GM12878 (cell line): ENCODE data around the gene SLX4. TPM values are rescaled to one million over a fixed set of nuclear protein-coding genes. Genes with fewer than 3 reads are reported as not detected.
A peak's percentile ranks its signal among the peaks of the same experiment; 100 is the strongest.

ENCODE experiments used
- CEBPB ChIP-seq, 2 experiments: fragments of 150-350 bp in 1 of 2; IDR thresholded peaks; 2 replicates each; pipeline ENCODE4 v1.6.1; 2012 to 2014; ENCODE audit warnings: low read depth in 2 of 2, low read length in 2 of 2, borderline replicate concordance in 1 of 2, inconsistent platforms in 1 of 2
- CREM ChIP-seq: IDR thresholded peaks from 2 replicates; pipeline ENCODE4 v1.6.1; 2014; ENCODE audit warnings: antibody characterized with exemption, low read depth
- EED ChIP-seq: sonication (generic); IDR thresholded peaks from 2 replicates; pipeline ENCODE4 v1.6.1; 2016; ENCODE audit warnings: antibody characterized with exemption, low read depth
- EGR1 ChIP-seq, 2 experiments: IDR thresholded peaks; 1 replicate in 1 of 2; 2 replicates in 1 of 2; pipeline ENCODE4 v1.6.1; 2011 to 2012; ENCODE audit warnings: low read depth in 2 of 2, low read length in 2 of 2, borderline replicate concordance in 1 of 2, mild to moderate bottlenecking in 1 of 2, moderate library complexity in 1 of 2
- ETV6 ChIP-seq, 2 experiments: fragments of 450-650 bp in 1 of 2; IDR thresholded peaks in 1 of 2; conservative IDR thresholded peaks in 1 of 2; 2 replicates each; pipeline ENCODE4 v1.6.1; 2014; ENCODE audit warnings: antibody characterized with exemption in 1 of 2, borderline replicate concordance in 1 of 2, low read depth in 1 of 2, mild to moderate bottlenecking in 1 of 2, moderate library complexity in 1 of 2
- GATAD2B ChIP-seq: fragments of 450-650 bp; conservative IDR thresholded peaks from 2 replicates; pipeline ENCODE4 v1.6.1; 2017; ENCODE audit warnings: low read depth, mild to moderate bottlenecking, moderate library complexity
- IKZF1 ChIP-seq: fragments of 450-650 bp; conservative IDR thresholded peaks from 2 replicates; pipeline ENCODE4 v1.6.1; 2017; ENCODE audit warnings: antibody characterized with exemption, mild to moderate bottlenecking
- IKZF2 ChIP-seq, 2 experiments: fragments of 450-650 bp; IDR thresholded peaks; 2 replicates each; pipeline ENCODE4 v1.6.1; 2017; ENCODE audit warnings: mild to moderate bottlenecking in 2 of 2, moderate library complexity in 2 of 2
- KDM1A ChIP-seq: fragments of 200-600 bp; sonication (generic); IDR thresholded peaks from 2 replicates; pipeline ENCODE4 v1.6.1; 2016; ENCODE audit warnings: borderline replicate concordance
- LARP7 ChIP-seq: fragments of 450-650 bp; IDR thresholded peaks from 2 replicates; pipeline ENCODE4 v1.6.1; 2017; ENCODE audit warnings: mild to moderate bottlenecking
- MEF2B ChIP-seq: fragments of 450-650 bp; IDR thresholded peaks from 2 replicates; pipeline ENCODE4 v1.6.1; 2018; ENCODE audit warnings: mild to moderate bottlenecking, moderate library complexity; ENCODE audit not compliant: partially characterized antibody, poor library complexity, severe bottlenecking
- MYC ChIP-seq: IDR thresholded peaks from 2 replicates; pipeline ENCODE4 v1.6.1; 2011; ENCODE audit warnings: mild to moderate bottlenecking, low read length, moderate library complexity, inconsistent platforms; ENCODE audit not compliant: insufficient read depth, insufficient replicate concordance, insufficient read length, severe bottlenecking
- NBN ChIP-seq: fragments of 450-650 bp; IDR thresholded peaks from 2 replicates; pipeline ENCODE4 v1.6.1; 2016
- PAX5 ChIP-seq: IDR thresholded peaks from 2 replicates; pipeline ENCODE4 v1.6.1; 2011; ENCODE audit warnings: low read depth, low read length, borderline replicate concordance
- POLR2AphosphoS5 ChIP-seq: IDR thresholded peaks from 2 replicates; pipeline ENCODE4 v1.6.1; 2011; ENCODE audit warnings: mild to moderate bottlenecking, low read length, inconsistent platforms
- RB1 ChIP-seq: fragments of 450-650 bp; formaldehyde crosslinking; IDR thresholded peaks from 2 replicates; pipeline ENCODE4 v1.6.1; 2017; ENCODE audit warnings: mild to moderate bottlenecking, borderline replicate concordance
- SMARCA5 ChIP-seq: fragments of 450-650 bp; IDR thresholded peaks from 2 replicates; pipeline ENCODE4 v1.6.1; 2017; ENCODE audit warnings: mild to moderate bottlenecking
- SMC3 ChIP-seq: IDR thresholded peaks from 2 replicates; pipeline ENCODE4 v1.6.1; 2011; ENCODE audit warnings: low read length, improper control_type of control experiment, borderline replicate concordance
- SP1 ChIP-seq: IDR thresholded peaks from one replicate; pipeline ENCODE4 v1.6.1; 2011; ENCODE audit warnings: low read depth, low read length
- SRF ChIP-seq, 2 experiments: IDR thresholded peaks; 2 replicates each; pipeline ENCODE4 v1.6.1; 2011; ENCODE audit warnings: low read depth in 2 of 2, low read length in 2 of 2, mild to moderate bottlenecking in 1 of 2, moderate library complexity in 1 of 2
- TAF1 ChIP-seq: IDR thresholded peaks from 2 replicates; pipeline ENCODE4 v1.6.1; 2011; ENCODE audit warnings: mild to moderate bottlenecking, low read depth, low read length, borderline replicate concordance
- ZNF217 ChIP-seq: fragments of 450-650 bp; IDR thresholded peaks from 2 replicates; pipeline ENCODE4 v1.6.1; 2017; ENCODE audit warnings: antibody characterized with exemption, mild to moderate bottlenecking
- ZNF274 ChIP-seq: IDR thresholded peaks from one replicate; pipeline ENCODE4 v1.8.0; 2011; ENCODE audit not compliant: insufficient read length, insufficient read depth
- polyA plus RNA-seq, 11 experiments: library from polyadenylated mRNA; depleted of rRNA in 4 of 11; unstranded in 6 of 11; stranded (reverse) in 5 of 11; fragments of >200 nt; fragmentation: Nextera tagmentation in 4 of 11; fragmentation: Illumina TruSeq in 1 of 11; extraction: Ambion mirVana in 4 of 11; extraction: Trizol in 1 of 11; gene quantifications; 1 replicate in 1 of 11; 2 replicates in 10 of 11; pipeline versions ENCODE4 v1.2.1 to v1.2.3, GENCODE V29; 2011 to 2016; ENCODE audit warnings: inconsistent platforms in 2 of 11, missing spikeins in 2 of 11, low read depth in 1 of 11
- total RNA-seq, 4 experiments: library from RNA; depleted of rRNA in 3 of 4; stranded (reverse); fragments of >200 nt in 3 of 4; fragmentation: Illumina TruSeq in 1 of 4; extraction: Trizol in 1 of 4; gene quantifications; 2 replicates each; pipeline versions ENCODE4 v1.2.1 to v1.2.3, GENCODE V29; 2013 to 2021
- TF ChIP-seq, protein P1 (sequence below): fragments of 450-650 bp; IDR thresholded peaks from 2 replicates; pipeline ENCODE4 v1.6.1; 2017; ENCODE audit warnings: mild to moderate bottlenecking, moderate library complexity
- TF ChIP-seq, protein P2 (sequence below): fragments of 450-650 bp; IDR thresholded peaks from 2 replicates; pipeline ENCODE4 v1.6.1; 2016; ENCODE audit warnings: mild to moderate bottlenecking

The SLX4 gene
- total and polyA plus RNA-seq, 10 of the 15 experiments (the other 5 are each of a cell fraction or from before 2014, with no cell fraction given) = 0.18 to 12.3 (median 4.8) TPM

DNA sequence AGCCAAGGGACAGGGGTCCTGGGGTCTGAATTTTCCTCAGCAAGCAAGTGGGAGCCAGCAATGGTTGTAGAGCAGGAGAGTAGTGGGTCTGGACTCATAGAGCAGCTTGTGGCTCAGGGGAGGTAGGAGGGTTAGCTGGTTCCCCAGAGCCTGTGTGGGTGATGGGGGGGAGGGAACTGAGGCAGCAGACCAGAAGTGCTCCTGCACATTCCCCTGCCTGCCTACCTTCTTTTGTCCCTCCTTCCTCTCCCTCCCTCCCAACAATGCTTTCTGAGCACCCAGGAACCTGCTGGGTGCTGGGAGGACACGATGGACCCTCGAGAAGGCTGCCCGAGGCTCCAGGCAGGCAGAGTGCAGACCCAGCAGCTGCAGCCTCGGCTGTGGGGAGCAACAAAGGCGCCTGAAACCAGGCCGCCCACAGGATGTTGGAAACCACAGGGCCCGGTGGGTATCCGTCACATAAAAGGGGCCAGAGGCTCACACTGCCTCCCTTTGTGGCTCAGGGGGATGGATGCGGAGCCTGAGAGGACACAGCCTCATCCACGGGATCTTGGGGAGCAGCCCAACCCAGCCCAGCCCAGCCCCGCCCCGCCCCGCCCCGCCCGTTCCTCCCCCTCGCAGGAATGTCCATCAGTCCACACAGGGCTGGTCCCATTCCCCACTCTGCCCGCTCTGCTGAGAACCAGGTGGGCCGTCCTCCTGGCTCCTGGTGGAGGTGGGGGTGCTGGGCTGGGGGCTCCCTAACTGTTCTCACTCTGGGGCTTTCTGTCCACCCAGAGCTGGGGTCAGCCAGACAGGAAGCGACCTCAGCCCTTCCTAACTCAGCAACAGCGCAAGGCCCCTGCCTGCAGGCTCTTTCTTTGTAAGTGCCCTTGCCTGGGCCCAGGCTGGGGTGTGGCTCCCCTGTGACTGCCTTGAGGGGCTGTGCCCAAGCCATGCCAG, 32.5 kb downstream of the SLX4 start (continued):
- no peak for TF ChIP-seq MYC
- TF ChIP-seq PAX5 = peak; percentile 49; the same call in 1 of the 2 replicates
- TF ChIP-seq ETV6 (conservative IDR thresholded peaks at IDR 0.05 in 1 of 2, IDR thresholded peaks at IDR 0.05 in 1 of 2; ENCODE audit: borderline replicate concordance in 1 of 2, low read depth in 1 of 2) = 0 out of 4 replicates have a peak, but pooled peaks of 1 of the 2 experiments have one; percentile 42
- TF ChIP-seq POLR2AphosphoS5 = 0 out of 2 replicates have a peak, but pooled peaks have one; percentile 39
- no peak for TF ChIP-seq SMC3
- peak; percentile 89 for TF ChIP-seq SMARCA5
- TF ChIP-seq LARP7 = peak; percentile 57; the same call in 1 of the 2 replicates
- no peak for TF ChIP-seq ZNF274
- TF ChIP-seq EED = peak; percentile 83
- peak; percentile 33 to 69; a peak in 3 of 4 replicates for TF ChIP-seq IKZF2 (IDR thresholded peaks at IDR 0.05)
- TF ChIP-seq GATAD2B = peak; percentile 44; the same call in 1 of the 2 replicates
- peak; percentile 89 for TF ChIP-seq ZNF217
- TF ChIP-seq, protein P1, sequence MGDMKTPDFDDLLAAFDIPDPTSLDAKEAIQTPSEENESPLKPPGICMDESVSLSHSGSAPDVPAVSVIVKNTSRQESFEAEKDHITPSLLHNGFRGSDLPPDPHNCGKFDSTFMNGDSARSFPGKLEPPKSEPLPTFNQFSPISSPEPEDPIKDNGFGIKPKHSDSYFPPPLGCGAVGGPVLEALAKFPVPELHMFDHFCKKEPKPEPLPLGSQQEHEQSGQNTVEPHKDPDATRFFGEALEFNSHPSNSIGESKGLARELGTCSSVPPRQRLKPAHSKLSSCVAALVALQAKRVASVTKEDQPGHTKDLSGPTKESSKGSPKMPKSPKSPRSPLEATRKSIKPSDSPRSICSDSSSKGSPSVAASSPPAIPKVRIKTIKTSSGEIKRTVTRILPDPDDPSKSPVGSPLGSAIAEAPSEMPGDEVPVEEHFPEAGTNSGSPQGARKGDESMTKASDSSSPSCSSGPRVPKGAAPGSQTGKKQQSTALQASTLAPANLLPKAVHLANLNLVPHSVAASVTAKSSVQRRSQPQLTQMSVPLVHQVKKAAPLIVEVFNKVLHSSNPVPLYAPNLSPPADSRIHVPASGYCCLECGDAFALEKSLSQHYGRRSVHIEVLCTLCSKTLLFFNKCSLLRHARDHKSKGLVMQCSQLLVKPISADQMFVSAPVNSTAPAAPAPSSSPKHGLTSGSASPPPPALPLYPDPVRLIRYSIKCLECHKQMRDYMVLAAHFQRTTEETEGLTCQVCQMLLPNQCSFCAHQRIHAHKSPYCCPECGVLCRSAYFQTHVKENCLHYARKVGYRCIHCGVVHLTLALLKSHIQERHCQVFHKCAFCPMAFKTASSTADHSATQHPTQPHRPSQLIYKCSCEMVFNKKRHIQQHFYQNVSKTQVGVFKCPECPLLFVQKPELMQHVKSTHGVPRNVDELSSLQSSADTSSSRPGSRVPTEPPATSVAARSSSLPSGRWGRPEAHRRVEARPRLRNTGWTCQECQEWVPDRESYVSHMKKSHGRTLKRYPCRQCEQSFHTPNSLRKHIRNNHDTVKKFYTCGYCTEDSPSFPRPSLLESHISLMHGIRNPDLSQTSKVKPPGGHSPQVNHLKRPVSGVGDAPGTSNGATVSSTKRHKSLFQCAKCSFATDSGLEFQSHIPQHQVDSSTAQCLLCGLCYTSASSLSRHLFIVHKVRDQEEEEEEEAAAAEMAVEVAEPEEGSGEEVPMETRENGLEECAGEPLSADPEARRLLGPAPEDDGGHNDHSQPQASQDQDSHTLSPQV = no peak
- no peak for TF ChIP-seq CEBPB (IDR thresholded peaks at IDR 0.05; ENCODE audit: borderline replicate concordance in 1 of 2, low read depth in 2 of 2, low read length in 2 of 2)
- TF ChIP-seq SP1 = no peak
- peak; percentile 59; the same call in 1 of the 2 replicates for TF ChIP-seq CREM
- peak; percentile 76 for TF ChIP-seq NBN
- peak; percentile 80 for TF ChIP-seq IKZF1
- TF ChIP-seq EGR1 (IDR thresholded peaks at IDR 0.05; ENCODE audit: borderline replicate concordance in 1 of 2, low read depth in 2 of 2, low read length in 2 of 2) = peak in 1 of 2 experiments; percentile 54; a peak in 1 of 3 replicates
- TF ChIP-seq SRF (IDR thresholded peaks at IDR 0.05; ENCODE audit: low read depth in 2 of 2, low read length in 2 of 2) = no peak
- peak; percentile 40; the same call in 1 of the 2 replicates for TF ChIP-seq RB1
- TF ChIP-seq, protein P2, sequence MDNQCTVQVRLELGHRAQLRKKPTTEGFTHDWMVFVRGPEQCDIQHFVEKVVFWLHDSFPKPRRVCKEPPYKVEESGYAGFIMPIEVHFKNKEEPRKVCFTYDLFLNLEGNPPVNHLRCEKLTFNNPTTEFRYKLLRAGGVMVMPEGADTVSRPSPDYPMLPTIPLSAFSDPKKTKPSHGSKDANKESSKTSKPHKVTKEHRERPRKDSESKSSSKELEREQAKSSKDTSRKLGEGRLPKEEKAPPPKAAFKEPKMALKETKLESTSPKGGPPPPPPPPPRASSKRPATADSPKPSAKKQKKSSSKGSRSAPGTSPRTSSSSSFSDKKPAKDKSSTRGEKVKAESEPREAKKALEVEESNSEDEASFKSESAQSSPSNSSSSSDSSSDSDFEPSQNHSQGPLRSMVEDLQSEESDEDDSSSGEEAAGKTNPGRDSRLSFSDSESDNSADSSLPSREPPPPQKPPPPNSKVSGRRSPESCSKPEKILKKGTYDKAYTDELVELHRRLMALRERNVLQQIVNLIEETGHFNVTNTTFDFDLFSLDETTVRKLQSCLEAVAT = peak; percentile 50; the same call in 1 of the 2 replicates
- peak; percentile 49 for TF ChIP-seq MEF2B
- TF ChIP-seq TAF1 = 0 out of 2 replicates have a peak, but pooled peaks have one; percentile 49
- no peak for TF ChIP-seq KDM1A
